GM12875 (cell line): ENCODE measurements around the gene KIAA1586.

ENCODE experiments used
- H3K4me3 ChIP-seq: one replicate; pipeline ENCODE4 v1.5.1; 2011; ENCODE audit warnings: low read depth, low read length, control low read depth
- TF ChIP-seq, protein P1 (sequence below): IDR thresholded peaks from 2 replicates; pipeline ENCODE4 v1.5.1; 2011; ENCODE audit warnings: low read depth, mild to moderate bottlenecking, control low read depth, inconsistent platforms, low read length, moderate library complexity, borderline replicate concordance; ENCODE audit not compliant: insufficient read depth

The KIAA1586 gene

DNA sequence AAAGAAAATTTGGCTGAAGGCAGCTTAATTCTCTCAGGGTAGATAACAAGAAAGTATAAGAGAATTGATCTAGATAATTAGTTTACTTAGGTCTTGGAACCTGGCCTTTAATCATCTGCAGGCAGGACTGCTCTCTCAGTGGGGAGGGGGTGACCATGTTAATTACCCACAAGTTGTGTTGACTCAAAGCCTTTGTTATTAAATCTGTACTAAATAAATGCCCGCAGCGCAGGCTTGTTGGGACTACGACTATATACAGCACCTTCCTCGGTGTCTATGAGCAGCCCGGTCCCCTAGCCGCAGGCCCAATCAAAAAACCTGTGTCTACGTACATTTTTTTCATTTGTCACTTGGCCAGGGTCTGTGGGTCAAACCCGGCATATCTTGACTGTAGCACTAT lies 27.9 kb downstream of the KIAA1586 start:
- TF ChIP-seq, protein P1, sequence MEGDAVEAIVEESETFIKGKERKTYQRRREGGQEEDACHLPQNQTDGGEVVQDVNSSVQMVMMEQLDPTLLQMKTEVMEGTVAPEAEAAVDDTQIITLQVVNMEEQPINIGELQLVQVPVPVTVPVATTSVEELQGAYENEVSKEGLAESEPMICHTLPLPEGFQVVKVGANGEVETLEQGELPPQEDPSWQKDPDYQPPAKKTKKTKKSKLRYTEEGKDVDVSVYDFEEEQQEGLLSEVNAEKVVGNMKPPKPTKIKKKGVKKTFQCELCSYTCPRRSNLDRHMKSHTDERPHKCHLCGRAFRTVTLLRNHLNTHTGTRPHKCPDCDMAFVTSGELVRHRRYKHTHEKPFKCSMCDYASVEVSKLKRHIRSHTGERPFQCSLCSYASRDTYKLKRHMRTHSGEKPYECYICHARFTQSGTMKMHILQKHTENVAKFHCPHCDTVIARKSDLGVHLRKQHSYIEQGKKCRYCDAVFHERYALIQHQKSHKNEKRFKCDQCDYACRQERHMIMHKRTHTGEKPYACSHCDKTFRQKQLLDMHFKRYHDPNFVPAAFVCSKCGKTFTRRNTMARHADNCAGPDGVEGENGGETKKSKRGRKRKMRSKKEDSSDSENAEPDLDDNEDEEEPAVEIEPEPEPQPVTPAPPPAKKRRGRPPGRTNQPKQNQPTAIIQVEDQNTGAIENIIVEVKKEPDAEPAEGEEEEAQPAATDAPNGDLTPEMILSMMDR = no peak
- H3K4me3 ChIP-seq = no peak overlapping the region

DNA sequence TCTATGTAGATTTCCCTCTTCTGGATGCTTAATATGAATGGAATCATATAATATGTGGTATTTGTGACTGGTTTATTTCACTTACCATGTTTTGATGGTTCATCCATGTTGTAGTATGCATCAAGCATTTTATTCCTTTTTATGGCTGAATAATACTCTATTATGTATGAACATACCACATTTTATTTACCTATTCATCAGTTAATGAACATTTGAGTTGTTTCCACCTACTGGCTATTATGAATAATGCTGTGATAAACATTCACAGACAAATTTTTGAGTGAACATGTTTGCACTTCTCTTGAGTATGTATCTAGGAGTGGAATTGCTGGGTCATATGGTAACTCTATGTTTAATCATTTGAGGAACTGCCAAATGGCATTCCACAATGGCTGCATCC lies 28.6 kb downstream of the KIAA1586 start:
- H3K4me3 ChIP-seq = no peak overlapping the region
- TF ChIP-seq, protein P1 = no peak

DNA sequence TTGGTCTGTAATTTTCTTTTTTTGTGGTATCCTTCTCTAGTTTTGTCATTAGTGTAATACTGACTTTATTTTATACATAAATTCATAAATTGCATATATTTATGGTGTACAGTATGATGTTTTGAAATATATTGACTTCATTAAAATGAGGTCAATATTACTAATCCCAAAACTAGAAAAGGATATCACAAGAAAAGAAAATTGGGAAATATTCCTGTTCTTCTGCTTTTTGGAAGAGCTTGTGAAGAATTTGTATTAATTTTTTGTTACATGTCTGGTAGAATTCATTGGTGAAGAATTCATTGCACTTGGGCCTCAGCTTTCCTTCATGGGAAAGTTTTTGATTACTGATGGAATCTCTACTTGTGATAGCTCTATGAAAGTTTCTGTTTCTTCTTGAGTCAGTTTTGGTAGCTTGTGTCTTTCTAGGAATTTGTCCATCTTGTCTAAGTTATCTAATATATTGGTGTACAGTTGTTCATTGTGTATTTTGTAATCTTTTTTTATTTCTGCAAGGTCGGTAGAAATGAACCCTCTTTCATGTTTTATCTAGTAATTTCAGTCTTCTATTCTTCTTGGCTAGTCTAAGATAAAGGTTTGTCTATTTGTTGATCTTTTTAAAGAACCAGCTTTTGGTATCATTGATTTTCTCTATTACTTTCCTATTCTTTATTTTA lies 32.2 kb downstream of the KIAA1586 start:
- H3K4me3 ChIP-seq = no peak overlapping the region

DNA sequence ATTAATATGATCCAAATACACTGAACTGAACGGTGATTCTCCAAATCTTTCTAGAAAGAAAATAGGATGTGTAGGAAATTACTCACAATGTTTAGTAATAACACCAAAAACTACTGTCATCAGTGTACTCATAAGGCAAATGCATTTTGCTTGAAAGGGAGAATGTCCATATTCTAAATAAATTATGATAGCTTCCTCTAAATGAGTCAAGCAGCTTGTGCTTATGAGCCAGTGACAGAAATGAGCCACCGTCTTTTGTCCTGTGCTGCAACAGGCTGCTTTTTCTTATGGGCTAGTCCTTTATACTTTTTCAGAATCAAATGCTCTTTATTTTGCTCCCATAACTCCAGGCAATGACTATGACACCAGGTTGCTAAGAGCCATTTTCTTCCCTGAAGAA lies 39.0 kb downstream of the KIAA1586 start:
- no peak overlapping the region for H3K4me3 ChIP-seq
- TF ChIP-seq, protein P1 = no peak

More for the DNA sequence above, 32.2 kb downstream of the KIAA1586 start:
- TF ChIP-seq, protein P1 = no peak

DNA sequence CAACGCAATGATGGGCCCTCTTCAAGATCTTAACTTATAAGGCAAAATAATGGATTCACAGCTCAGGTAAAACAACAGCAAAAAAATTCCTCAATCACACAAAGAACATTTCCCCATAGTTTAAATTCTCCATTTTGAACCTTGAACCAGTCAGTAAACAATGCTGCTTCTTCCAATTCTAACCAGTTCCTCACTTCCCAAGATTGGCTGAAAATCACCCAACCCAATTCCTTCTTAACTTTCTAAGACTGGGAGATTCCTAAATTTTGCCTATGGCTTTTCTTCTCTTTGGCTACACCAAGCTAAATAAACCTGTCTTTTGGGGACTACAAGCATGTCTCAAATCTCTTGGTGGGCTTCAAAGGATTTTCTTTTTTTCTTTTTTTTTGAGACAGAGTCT lies 40.4 kb downstream of the KIAA1586 start:
- no peak overlapping the region for H3K4me3 ChIP-seq
- TF ChIP-seq, protein P1 = no peak

DNA sequence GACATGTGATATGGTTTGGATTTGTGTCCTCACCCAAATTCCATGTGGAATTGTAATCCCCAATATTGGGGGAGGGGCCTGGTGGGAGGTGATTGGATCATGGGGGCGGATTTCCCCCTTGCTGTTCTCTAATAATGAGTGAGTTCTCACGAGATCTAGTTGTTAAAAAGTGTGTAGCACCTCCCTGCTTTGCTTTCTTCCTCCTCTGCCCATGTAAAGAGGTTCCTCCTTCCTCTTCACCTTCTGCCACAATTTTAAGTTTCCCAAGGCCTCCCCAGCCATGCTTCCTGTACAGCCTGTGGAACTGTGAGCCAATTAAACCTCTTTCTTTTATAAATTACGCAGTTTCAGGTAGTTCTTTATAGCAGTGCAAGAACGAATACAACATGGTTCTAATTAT lies 41.4 kb downstream of the KIAA1586 start:
- TF ChIP-seq, protein P1 = no peak

DNA sequence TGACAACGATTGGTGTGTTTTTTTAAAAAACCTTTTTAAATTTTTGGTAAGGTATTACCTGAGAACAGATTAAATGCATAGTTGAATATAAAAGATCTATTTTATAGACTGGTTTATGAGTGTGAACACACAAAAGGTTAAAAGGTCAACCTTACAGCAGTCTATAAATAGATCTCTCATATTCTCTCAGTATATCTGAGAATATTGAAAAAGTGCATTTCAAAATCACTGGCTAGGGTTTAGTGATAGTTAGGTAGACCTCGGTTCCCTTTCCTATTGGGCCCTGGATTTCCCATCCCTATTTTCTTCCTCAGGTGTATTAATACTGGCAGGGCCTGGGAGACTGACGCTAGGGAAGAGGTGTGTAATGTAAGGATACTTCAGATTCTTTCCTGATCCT lies 42.8 kb downstream of the KIAA1586 start:
- no peak overlapping the region for H3K4me3 ChIP-seq
- TF ChIP-seq, protein P1 = no peak

More for the DNA sequence above, 41.4 kb downstream of the KIAA1586 start:
- H3K4me3 ChIP-seq = no peak overlapping the region
